Left kidney (tissue), 2 donors: ENCODE data around the gene NAA40. TPM values are rescaled to one million over a fixed set of nuclear protein-coding genes. Genes with fewer than 3 reads are reported as not detected.

Experiments used
- DNase-seq: peaks from one replicate; pipeline ENCODE4 v3.0.0-alpha.2; 2013
- polyA plus RNA-seq: library from polyadenylated mRNA; unstranded; fragments of 120-200 nt; gene quantifications from one replicate; pipeline ENCODE4 v1.2.1, GENCODE V29; 2013; ENCODE audit not compliant: insufficient read length

The NAA40 gene
- polyA plus RNA-seq, 1 donor, result 45.7 TPM

GRCh38 chr11:63986156-63986931, 47.5 kb downstream of the NAA40 start, which contains the start of gene OTUB1:
Gene OTUB1, plus strand, starts transcription at chr11:63986438. Its CDS starts 19 bp downstream, at chr11:63986457.
- DNase-seq, result peak; percentile 89

- DNase-seq, result no peak
These were observed 48.2 kb downstream of the NAA40 start for GRCh38 chr11:63986932-63987513.

GRCh38 chr11:63991558-63991957, 52.8 kb downstream of the NAA40 start:
- no peak for DNase-seq

- DNase-seq, result no peak
These were observed 54.3 kb downstream of the NAA40 start for GRCh38 chr11:63993100-63993499.

GRCh38 chr11:63993993-63994392, 55.2 kb downstream of the NAA40 start:
- DNase-seq, result no peak

GRCh38 chr11:63996512-63996911, 57.7 kb downstream of the NAA40 start:
- DNase-seq, result no peak

- no peak for DNase-seq
These were observed 58.4 kb downstream of the NAA40 start for GRCh38 chr11:63997104-63997700.

GRCh38 chr11:63997801-63998337, 59.1 kb downstream of the NAA40 start:
- DNase-seq, result no peak

- no peak for DNase-seq
These were observed 60.0 kb downstream of the NAA40 start for GRCh38 chr11:63998558-63999348.

- peak; percentile 71 for DNase-seq
These were observed 60.7 kb downstream of the NAA40 start for GRCh38 chr11:63999349-64000025.

- no peak for DNase-seq
These were observed 61.4 kb downstream of the NAA40 start for GRCh38 chr11:64000026-64000739.

- no peak for DNase-seq
These were observed 62.1 kb downstream of the NAA40 start for GRCh38 chr11:64000740-64001483.

GRCh38 chr11:64001484-64002420, 63.0 kb downstream of the NAA40 start:
- no peak for DNase-seq

- DNase-seq, result no peak
These were observed 65.2 kb downstream of the NAA40 start for GRCh38 chr11:64003807-64004589.

- DNase-seq, result no peak
These were observed 65.8 kb downstream of the NAA40 start for GRCh38 chr11:64004590-64004984.

- no peak for DNase-seq
These were observed 66.9 kb downstream of the NAA40 start for GRCh38 chr11:64005691-64006090.

- DNase-seq, result no peak
These were observed 67.6 kb downstream of the NAA40 start for GRCh38 chr11:64006398-64006797.
